K562 (cell line): ENCODE results near the gene PRKD1. TPM values are rescaled to one million over a fixed set of nuclear protein-coding genes. Genes with fewer than 3 reads are reported as not detected.

Experiments
- ATAC-seq: fragments of 200-7000 bp; cut with Tn5 transposase; 3 replicates; pipeline ENCODE4 v1.9.1; 2020; ENCODE audit warnings: moderate library complexity
- BruUV-seq: library from RNA; stranded (reverse); fragments of 400-500 nt; replicated peaks from 2 replicates; lab custom pipeline; 2021; lab: Mats Ljungman, UMichigan
- CTCF ChIA-PET: fragments of 300-600 bp; formaldehyde crosslinking; extraction: SDS; loops from one replicate; lab custom pipeline; 2021; ENCODE audit warnings: low intra/inter-chr PET ratio; lab: Yijun Ruan, JAX
- POLR2A ChIA-PET: fragments of 300-600, 350-650 bp; sonication (Branson Sonifier 250); formaldehyde crosslinking; extraction: SDS; loops from one replicate; lab custom pipeline; 2021; ENCODE audit warnings: antibody characterized with exemption, inconsistent platforms; lab: Yijun Ruan, JAX
- DNase-seq, 4 experiments: peaks; one replicate each; pipeline versions ENCODE4 v3.0.0 to v3.0.0-alpha.2; 2011 to 2018; ENCODE audit warnings: low spot score in 3 of 4, mixed read lengths in 3 of 4; ENCODE audit errors: extremely low read depth in 1 of 4
- FAIRE-seq: peaks from 2 replicates; lab custom pipeline; 2011; peaks lifted over from hg19 to GRCh38; lab: Jason Lieb, UNC
- H2AFZ ChIP-seq: 2 replicates; pipeline ENCODE4 v1.6.0; 2011; ENCODE audit warnings: low read depth, low read length, control low read depth, inconsistent platforms
- H3K27ac ChIP-seq: fragments of 200-600 bp; 3 replicates; pipeline ENCODE4 v1.8.0; 2011; ENCODE audit warnings: low read depth, mild to moderate bottlenecking, control low read depth, inconsistent platforms, low read length, moderate library complexity, mixed read lengths; ENCODE audit errors: extremely low read depth
- H3K27me3 ChIP-seq, 2 experiments: fragments of 300-600 bp in 1 of 2; 2 replicates in 1 of 2; 3 replicates in 1 of 2; pipeline versions ENCODE4 v1.6.0 to v1.8.0; 2011; ENCODE audit warnings: inconsistent platforms in 2 of 2, low read length in 2 of 2, mild to moderate bottlenecking in 1 of 2, mixed read lengths in 1 of 2, moderate library complexity in 1 of 2; ENCODE audit not compliant: control insufficient read depth in 2 of 2, insufficient read depth in 2 of 2
- H3K36me3 ChIP-seq: fragments of 300-600 bp; 3 replicates; pipeline ENCODE4 v1.8.0; 2011; ENCODE audit warnings: mild to moderate bottlenecking, low read length, inconsistent platforms; ENCODE audit not compliant: control insufficient read depth, insufficient read depth
- H3K4me1 ChIP-seq, 2 experiments: fragments of 200-600 bp in 1 of 2; replicated peaks in 1 of 2; 2 replicates in 1 of 2; 3 replicates in 1 of 2; pipeline versions ENCODE4 v1.5.1 to v1.8.0; 2011; ENCODE audit warnings: inconsistent platforms in 2 of 2, low read length in 2 of 2, mild to moderate bottlenecking in 1 of 2, mixed read lengths in 1 of 2, moderate library complexity in 1 of 2; ENCODE audit not compliant: control insufficient read depth in 2 of 2, insufficient read depth in 2 of 2
- H3K4me2 ChIP-seq: 2 replicates; pipeline ENCODE4 v1.6.1; 2011; ENCODE audit warnings: low read length, control low read depth, inconsistent platforms, mixed read lengths; ENCODE audit not compliant: insufficient read depth
- H3K4me3 ChIP-seq: fragments of 200-600 bp; sonication (generic), shearing (Covaris generic); 2 replicates; pipeline ENCODE4 v1.5.1; 2016; ENCODE audit warnings: control low read depth, inconsistent platforms
- H3K79me2 ChIP-seq: fragments of 200-600 bp; 3 replicates; pipeline ENCODE4 v1.8.0; 2011; ENCODE audit warnings: low read length, inconsistent platforms; ENCODE audit not compliant: control insufficient read depth, insufficient read depth
- H3K9ac ChIP-seq, 2 experiments: 2 replicates each; pipeline versions ENCODE4 v1.6.0 to v1.6.1; 2011; ENCODE audit warnings: low read depth in 2 of 2, low read length in 2 of 2, control low read depth in 1 of 2, inconsistent platforms in 1 of 2, mild to moderate bottlenecking in 1 of 2, mixed read lengths in 1 of 2; ENCODE audit not compliant: insufficient read depth in 1 of 2
- H3K9me1 ChIP-seq: one replicate; pipeline ENCODE4 v1.6.0; 2011; ENCODE audit warnings: inconsistent platforms, mild to moderate bottlenecking, low read length, moderate library complexity; ENCODE audit not compliant: control insufficient read depth, insufficient read depth
- H3K9me3 ChIP-seq: replicated peaks from 2 replicates; pipeline ENCODE4 v1.5.1; 2011; ENCODE audit warnings: low read depth, low read length, inconsistent platforms; ENCODE audit not compliant: control insufficient read depth, insufficient read depth
- H4K20me1 ChIP-seq: replicated peaks from 2 replicates; pipeline ENCODE4 v1.6.1; 2011; ENCODE audit warnings: low read length, inconsistent platforms, mixed read lengths; ENCODE audit not compliant: control insufficient read depth, insufficient read depth
- BACH1 ChIP-seq: fragments of 200-800 bp; sonication (Bioruptor generic); IDR thresholded peaks from 2 replicates; pipeline ENCODE4 v1.6.1; 2016; ENCODE audit warnings: missing genetic modification characterization, missing compliant biosample characterization
- GATA2 ChIP-seq: sonication (generic); formaldehyde crosslinking; IDR thresholded peaks from 2 replicates; pipeline ENCODE4 v1.4.0; 2020; ENCODE audit warnings: mild to moderate bottlenecking, missing genetic modification reagents
- HLTF ChIP-seq: fragments of 450-650 bp; IDR thresholded peaks from 2 replicates; pipeline ENCODE4 v1.6.1; 2016
- MTF1 ChIP-seq: fragments of 250-450 bp; sonication (Bioruptor Pico); IDR thresholded peaks from 2 replicates; pipeline ENCODE4 v1.9.0; 2021; ENCODE audit warnings: moderate library complexity, mild to moderate bottlenecking, inconsistent platforms, borderline replicate concordance
- POU5F1 ChIP-seq: fragments of 150-350 bp; IDR thresholded peaks from 2 replicates; pipeline ENCODE4 v1.6.1; 2014; ENCODE audit warnings: borderline replicate concordance, low read length, low read depth, mild to moderate bottlenecking; ENCODE audit not compliant: partially characterized antibody
- ZBTB1 ChIP-seq: sonication (generic); formaldehyde crosslinking; IDR thresholded peaks from 2 replicates; pipeline ENCODE4 v1.8.1; 2023; ENCODE audit warnings: missing genetic modification reagents, low read depth, mild to moderate bottlenecking, borderline replicate concordance
- ZSCAN29 ChIP-seq: fragments of 450-650 bp; IDR thresholded peaks from 2 replicates; pipeline ENCODE4 v1.6.1; 2017
- in situ Hi-C: fragments of 300-500 bp; cut with MboI; formaldehyde crosslinking; loops from 4 replicates; pipeline ENCODE4 v1.15.0; 2018; ENCODE audit warnings: inconsistent platforms, mixed read lengths
- intact Hi-C: fragments of 100-400 bp; cut with micrococcal nuclease; formaldehyde crosslinking; loops from 2 replicates; pipeline ENCODE4 v1.14.2; 2022
- polyA plus RNA-seq, 8 experiments: library from polyadenylated mRNA; depleted of rRNA in 4 of 8; stranded (reverse) in 5 of 8; unstranded in 3 of 8; fragments of >200 nt; fragmentation: Nextera tagmentation in 2 of 8; fragmentation: Illumina TruSeq in 1 of 8; extraction: Ambion mirVana in 2 of 8; extraction: Trizol in 1 of 8; gene quantifications; 2 replicates each; pipeline versions ENCODE4 v1.2.1 to v1.2.3, GENCODE V29; 2011 to 2014; ENCODE audit warnings: inconsistent platforms in 1 of 8, missing spikeins in 1 of 8
- total RNA-seq, 7 experiments: library from RNA; depleted of rRNA in 6 of 7; stranded (reverse); fragments of >200 nt in 6 of 7; fragmentation: Illumina TruSeq in 2 of 7; extraction: Trizol in 2 of 7; gene quantifications; 2 replicates each; pipeline versions ENCODE4 v1.2.1 to v1.2.3, GENCODE V29; 2011 to 2021; ENCODE audit warnings: low replicate concordance in 1 of 7
- TF ChIP-seq, protein P1 (sequence below): fragments of 200-400 bp; formaldehyde crosslinking; IDR thresholded peaks from 2 replicates; pipeline ENCODE4 v1.6.1; 2017; ENCODE audit warnings: mild to moderate bottlenecking, low read depth, low read length, moderate library complexity
- TF ChIP-seq, protein P2 (sequence below): sonication (generic); formaldehyde crosslinking; IDR thresholded peaks from 2 replicates; pipeline ENCODE4 v1.8.0; 2023; ENCODE audit warnings: missing genetic modification reagents, mild to moderate bottlenecking, borderline replicate concordance
- TF ChIP-seq, protein P3 (sequence below): fragments of 250-450 bp; sonication (Bioruptor Pico); IDR thresholded peaks from 2 replicates; pipeline ENCODE4 v1.8.0; 2022; ENCODE audit warnings: inconsistent platforms

PRKD1 gene
- total and polyA plus RNA-seq, 9 of the 15 experiments (the other 6 are each of a cell fraction or from before 2014, with no cell fraction given): 0.04 to 0.25 (median 0.13) TPM; not detected in 1

DNA sequence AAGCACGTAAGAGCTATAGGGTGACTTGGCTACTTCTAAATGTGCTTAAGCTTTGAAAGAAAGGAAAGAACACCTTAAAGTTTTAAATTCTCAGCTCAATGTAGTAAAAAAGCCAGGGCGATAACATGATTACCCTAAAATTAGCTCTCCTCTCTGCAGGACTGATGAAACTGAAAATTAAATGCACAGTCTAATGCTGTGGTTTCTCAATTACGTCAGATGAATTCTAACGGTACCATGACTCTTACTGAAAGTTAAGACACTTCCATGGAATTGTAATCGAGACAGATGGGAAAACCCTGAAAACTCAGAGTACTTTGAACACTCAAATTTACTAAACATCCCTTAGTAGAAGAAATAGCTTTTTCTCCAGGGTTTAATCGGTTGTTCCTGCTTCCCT is 25.9 kb upstream of the PRKD1 start (continued):
- TF ChIP-seq, protein P1, sequence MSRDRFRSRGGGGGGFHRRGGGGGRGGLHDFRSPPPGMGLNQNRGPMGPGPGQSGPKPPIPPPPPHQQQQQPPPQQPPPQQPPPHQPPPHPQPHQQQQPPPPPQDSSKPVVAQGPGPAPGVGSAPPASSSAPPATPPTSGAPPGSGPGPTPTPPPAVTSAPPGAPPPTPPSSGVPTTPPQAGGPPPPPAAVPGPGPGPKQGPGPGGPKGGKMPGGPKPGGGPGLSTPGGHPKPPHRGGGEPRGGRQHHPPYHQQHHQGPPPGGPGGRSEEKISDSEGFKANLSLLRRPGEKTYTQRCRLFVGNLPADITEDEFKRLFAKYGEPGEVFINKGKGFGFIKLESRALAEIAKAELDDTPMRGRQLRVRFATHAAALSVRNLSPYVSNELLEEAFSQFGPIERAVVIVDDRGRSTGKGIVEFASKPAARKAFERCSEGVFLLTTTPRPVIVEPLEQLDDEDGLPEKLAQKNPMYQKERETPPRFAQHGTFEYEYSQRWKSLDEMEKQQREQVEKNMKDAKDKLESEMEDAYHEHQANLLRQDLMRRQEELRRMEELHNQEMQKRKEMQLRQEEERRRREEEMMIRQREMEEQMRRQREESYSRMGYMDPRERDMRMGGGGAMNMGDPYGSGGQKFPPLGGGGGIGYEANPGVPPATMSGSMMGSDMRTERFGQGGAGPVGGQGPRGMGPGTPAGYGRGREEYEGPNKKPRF: no peak

DNA sequence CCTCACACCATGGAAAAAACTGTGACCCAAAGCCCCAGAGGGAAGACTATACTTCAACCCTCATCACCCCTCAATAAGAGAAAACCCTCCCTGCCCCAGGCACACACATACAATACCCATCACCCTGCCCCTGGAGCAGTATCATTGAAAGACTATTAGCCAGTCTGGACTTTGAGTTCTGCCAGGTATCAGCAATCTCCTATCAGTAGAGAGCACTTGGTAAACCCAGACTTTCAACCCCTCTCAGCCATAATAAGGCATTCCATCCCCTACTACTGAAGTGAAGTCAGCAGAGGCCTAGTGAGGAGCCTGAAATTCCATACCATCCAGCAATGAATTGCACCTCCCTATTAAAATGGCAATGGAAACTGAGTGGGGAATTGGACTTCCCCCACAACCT is 16.4 kb upstream of the PRKD1 start:
- intact Hi-C loops: no loop called here
- Histone ChIP-seq H3K36me3 (no peaks in the 10 kb centered on the region), H4K20me1 (no peaks in the 10 kb centered on the region), H3K4me3 (no peak overlapping the region), H3K79me2 (no peaks in the 10 kb centered on the region), H3K9me3 (no peaks in the 10 kb centered on the region), H3K9me1 (no peaks in the 10 kb centered on the region), H3K4me1 (no peaks in the 10 kb centered on the region), H2AFZ (no peak overlapping the region), H3K27ac (no peak overlapping the region), H3K4me2 (no peak overlapping the region), H3K9ac (no peak overlapping the region), H3K27me3 (no peaks in the 10 kb centered on the region)
- FAIRE-seq (no peak), DNase-seq (no peak), ATAC-seq (no peak)
- CTCF ChIA-PET: no interaction called here
- BruUV-seq: no TSS peak
- POLR2A ChIA-PET: no interaction called here
- in situ Hi-C loops: no loop called here
- TF ChIP-seq, protein P2, sequence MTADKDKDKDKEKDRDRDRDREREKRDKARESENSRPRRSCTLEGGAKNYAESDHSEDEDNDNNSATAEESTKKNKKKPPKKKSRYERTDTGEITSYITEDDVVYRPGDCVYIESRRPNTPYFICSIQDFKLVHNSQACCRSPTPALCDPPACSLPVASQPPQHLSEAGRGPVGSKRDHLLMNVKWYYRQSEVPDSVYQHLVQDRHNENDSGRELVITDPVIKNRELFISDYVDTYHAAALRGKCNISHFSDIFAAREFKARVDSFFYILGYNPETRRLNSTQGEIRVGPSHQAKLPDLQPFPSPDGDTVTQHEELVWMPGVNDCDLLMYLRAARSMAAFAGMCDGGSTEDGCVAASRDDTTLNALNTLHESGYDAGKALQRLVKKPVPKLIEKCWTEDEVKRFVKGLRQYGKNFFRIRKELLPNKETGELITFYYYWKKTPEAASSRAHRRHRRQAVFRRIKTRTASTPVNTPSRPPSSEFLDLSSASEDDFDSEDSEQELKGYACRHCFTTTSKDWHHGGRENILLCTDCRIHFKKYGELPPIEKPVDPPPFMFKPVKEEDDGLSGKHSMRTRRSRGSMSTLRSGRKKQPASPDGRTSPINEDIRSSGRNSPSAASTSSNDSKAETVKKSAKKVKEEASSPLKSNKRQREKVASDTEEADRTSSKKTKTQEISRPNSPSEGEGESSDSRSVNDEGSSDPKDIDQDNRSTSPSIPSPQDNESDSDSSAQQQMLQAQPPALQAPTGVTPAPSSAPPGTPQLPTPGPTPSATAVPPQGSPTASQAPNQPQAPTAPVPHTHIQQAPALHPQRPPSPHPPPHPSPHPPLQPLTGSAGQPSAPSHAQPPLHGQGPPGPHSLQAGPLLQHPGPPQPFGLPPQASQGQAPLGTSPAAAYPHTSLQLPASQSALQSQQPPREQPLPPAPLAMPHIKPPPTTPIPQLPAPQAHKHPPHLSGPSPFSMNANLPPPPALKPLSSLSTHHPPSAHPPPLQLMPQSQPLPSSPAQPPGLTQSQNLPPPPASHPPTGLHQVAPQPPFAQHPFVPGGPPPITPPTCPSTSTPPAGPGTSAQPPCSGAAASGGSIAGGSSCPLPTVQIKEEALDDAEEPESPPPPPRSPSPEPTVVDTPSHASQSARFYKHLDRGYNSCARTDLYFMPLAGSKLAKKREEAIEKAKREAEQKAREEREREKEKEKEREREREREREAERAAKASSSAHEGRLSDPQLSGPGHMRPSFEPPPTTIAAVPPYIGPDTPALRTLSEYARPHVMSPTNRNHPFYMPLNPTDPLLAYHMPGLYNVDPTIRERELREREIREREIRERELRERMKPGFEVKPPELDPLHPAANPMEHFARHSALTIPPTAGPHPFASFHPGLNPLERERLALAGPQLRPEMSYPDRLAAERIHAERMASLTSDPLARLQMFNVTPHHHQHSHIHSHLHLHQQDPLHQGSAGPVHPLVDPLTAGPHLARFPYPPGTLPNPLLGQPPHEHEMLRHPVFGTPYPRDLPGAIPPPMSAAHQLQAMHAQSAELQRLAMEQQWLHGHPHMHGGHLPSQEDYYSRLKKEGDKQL: no peak
- TF ChIP-seq GATA2 (CRISPR knock-in tag): no peak
- no peak for TF ChIP-seq ZBTB1 (CRISPR knock-in tag)
- no peak for TF ChIP-seq HLTF
- TF ChIP-seq MTF1: no peak
- TF ChIP-seq, protein P3, sequence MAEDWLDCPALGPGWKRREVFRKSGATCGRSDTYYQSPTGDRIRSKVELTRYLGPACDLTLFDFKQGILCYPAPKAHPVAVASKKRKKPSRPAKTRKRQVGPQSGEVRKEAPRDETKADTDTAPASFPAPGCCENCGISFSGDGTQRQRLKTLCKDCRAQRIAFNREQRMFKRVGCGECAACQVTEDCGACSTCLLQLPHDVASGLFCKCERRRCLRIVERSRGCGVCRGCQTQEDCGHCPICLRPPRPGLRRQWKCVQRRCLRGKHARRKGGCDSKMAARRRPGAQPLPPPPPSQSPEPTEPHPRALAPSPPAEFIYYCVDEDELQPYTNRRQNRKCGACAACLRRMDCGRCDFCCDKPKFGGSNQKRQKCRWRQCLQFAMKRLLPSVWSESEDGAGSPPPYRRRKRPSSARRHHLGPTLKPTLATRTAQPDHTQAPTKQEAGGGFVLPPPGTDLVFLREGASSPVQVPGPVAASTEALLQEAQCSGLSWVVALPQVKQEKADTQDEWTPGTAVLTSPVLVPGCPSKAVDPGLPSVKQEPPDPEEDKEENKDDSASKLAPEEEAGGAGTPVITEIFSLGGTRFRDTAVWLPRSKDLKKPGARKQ (CRISPR knock-in tag): no peak
- no peak for TF ChIP-seq BACH1 (tag)
- no peak for TF ChIP-seq POU5F1
- no peak for TF ChIP-seq ZSCAN29
